K562 (cell line): ENCODE measurements around the gene ESPN. TPM values are rescaled to one million over a fixed set of nuclear protein-coding genes. Genes with fewer than 3 reads are reported as not detected.
A peak's percentile ranks its signal among the peaks of the same experiment; 100 is the strongest.

Experiments used
- ATF6 ChIP-seq: sonication (generic); formaldehyde crosslinking; IDR thresholded peaks from 2 replicates; pipeline ENCODE4 v1.4.0; 2020; ENCODE audit warnings: mild to moderate bottlenecking, missing genetic modification reagents
- CBX2 ChIP-seq: fragments of 200-600 bp; sonication (generic); IDR thresholded peaks from one replicate; pipeline ENCODE4 v1.6.1; 2012; ENCODE audit warnings: mild to moderate bottlenecking, low read length, inconsistent platforms; ENCODE audit not compliant: insufficient read depth, poor library complexity, severe bottlenecking
- CGGBP1 ChIP-seq: fragments of 250-450 bp; sonication (Bioruptor Pico); IDR thresholded peaks from 2 replicates; pipeline ENCODE4 v1.9.0; 2021; ENCODE audit warnings: mild to moderate bottlenecking
- CUX1 ChIP-seq: fragments of 200-800 bp; sonication (Bioruptor generic); IDR thresholded peaks from 2 replicates; pipeline ENCODE4 v1.6.1; 2016; ENCODE audit warnings: missing genetic modification characterization, missing compliant biosample characterization
- FIP1L1 ChIP-seq: fragments of 200-400 bp; formaldehyde crosslinking; IDR thresholded peaks from 2 replicates; pipeline ENCODE4 v1.6.1; 2018; ENCODE audit warnings: mild to moderate bottlenecking, low read depth, low read length; ENCODE audit not compliant: poor library complexity, severe bottlenecking
- SNRNP70 ChIP-seq: fragments of 200-400 bp; formaldehyde crosslinking; optimal IDR thresholded peaks from 2 replicates; pipeline ENCODE3; 2017; ENCODE audit warnings: low read depth, low read length
- TSC22D4 ChIP-seq: fragments of 450-650 bp; IDR thresholded peaks from 2 replicates; pipeline ENCODE4 v1.6.1; 2016; ENCODE audit warnings: missing genetic modification characterization, missing biosample characterization, control low read depth
- ZBTB33 ChIP-seq: sonication (generic); formaldehyde crosslinking; IDR thresholded peaks from 2 replicates; pipeline ENCODE4 v1.8.1; 2023; ENCODE audit warnings: mild to moderate bottlenecking, missing genetic modification reagents
- ZBTB7A ChIP-seq: IDR thresholded peaks from 2 replicates; pipeline ENCODE4 v1.6.1; 2011; ENCODE audit warnings: low read depth, mild to moderate bottlenecking, low read length, moderate library complexity, borderline replicate concordance; ENCODE audit not compliant: control insufficient read depth
- ZMIZ1 ChIP-seq, 2 experiments: fragments of 150-350 bp in 1 of 2; IDR thresholded peaks; 2 replicates each; pipeline ENCODE4 v1.6.1; 2012 to 2016; ENCODE audit warnings: low read depth in 2 of 2, low read length in 2 of 2, mild to moderate bottlenecking in 1 of 2, moderate library complexity in 1 of 2
- ZNF224 ChIP-seq: sonication (generic); formaldehyde crosslinking; IDR thresholded peaks from 2 replicates; pipeline ENCODE4 v1.8.0; 2022; ENCODE audit warnings: mild to moderate bottlenecking, missing genetic modification reagents
- polyA plus RNA-seq, 8 experiments: library from polyadenylated mRNA; depleted of rRNA in 4 of 8; stranded (reverse) in 5 of 8; unstranded in 3 of 8; fragments of >200 nt; fragmentation: Nextera tagmentation in 2 of 8; fragmentation: Illumina TruSeq in 1 of 8; extraction: Ambion mirVana in 2 of 8; extraction: Trizol in 1 of 8; gene quantifications; 2 replicates each; pipeline versions ENCODE4 v1.2.1 to v1.2.3, GENCODE V29; 2011 to 2014; ENCODE audit warnings: inconsistent platforms in 1 of 8, missing spikeins in 1 of 8
- total RNA-seq, 7 experiments: library from RNA; depleted of rRNA in 6 of 7; stranded (reverse); fragments of >200 nt in 6 of 7; fragmentation: Illumina TruSeq in 2 of 7; extraction: Trizol in 2 of 7; gene quantifications; 2 replicates each; pipeline versions ENCODE4 v1.2.1 to v1.2.3, GENCODE V29; 2011 to 2021; ENCODE audit warnings: low replicate concordance in 1 of 7

The ESPN gene
- total and polyA plus RNA-seq, 9 of the 15 experiments (the other 6 are each of a cell fraction or from before 2014, with no cell fraction given), result 0.07 to 1.2 (median 0.45) TPM; not detected in 3

DNA sequence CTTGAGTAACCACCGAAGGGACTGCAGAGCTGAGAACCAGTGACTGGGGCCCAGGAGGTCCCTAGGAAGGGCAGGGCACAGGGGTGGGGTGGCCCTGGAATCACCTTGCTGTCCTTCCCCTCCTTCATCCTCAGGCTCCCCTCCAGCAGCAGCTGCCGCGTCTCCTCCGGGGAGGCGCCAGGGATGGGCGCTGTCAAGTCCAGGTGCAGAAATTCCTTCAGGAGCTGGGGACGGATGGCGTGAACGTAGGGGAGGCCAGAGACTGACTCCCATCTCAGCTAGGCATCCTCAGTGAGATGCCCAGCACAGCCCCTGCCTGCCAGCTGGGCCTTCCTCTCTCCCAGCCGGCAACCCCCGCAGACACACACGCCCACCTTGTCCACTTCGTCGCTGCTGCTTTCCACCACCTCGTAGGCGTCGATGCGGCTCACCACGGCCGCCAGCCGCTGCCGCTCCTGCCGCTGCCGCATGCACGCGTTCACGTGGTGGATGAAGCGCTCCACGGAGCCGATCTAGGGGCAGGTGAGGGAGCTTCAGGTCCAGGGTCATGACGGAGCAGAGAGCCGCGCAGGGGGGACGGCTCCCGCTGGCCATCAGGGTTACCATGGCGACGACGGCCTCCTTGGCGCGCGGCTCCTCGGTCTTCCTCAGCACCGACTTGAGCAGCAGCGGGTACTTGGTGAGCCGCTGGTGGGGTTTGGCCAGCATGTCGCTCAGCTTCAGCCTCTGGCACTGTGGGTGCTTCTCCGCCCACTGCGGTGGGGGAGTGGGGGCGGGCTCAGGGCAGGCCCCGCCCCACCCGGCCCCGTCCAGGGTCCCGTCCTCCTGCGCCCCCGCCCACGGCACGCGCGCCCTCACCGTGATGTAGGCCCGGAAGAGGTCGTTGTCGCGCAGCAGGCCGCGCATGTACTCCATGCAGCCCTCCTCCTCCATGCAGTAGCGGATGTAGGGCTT is 45.8 kb downstream of the ESPN start (continued):
- TF ChIP-seq CUX1, result no peak
- TF ChIP-seq CGGBP1, result no peak
- TF ChIP-seq ZBTB33, result peak; percentile 94
- TF ChIP-seq CBX2, result no peak
- TF ChIP-seq ZBTB7A, result peak; percentile 27; the same call in 1 of the 2 replicates
- TF ChIP-seq ZNF224, result no peak
- no peak for TF ChIP-seq ZMIZ1 (IDR thresholded peaks at IDR 0.05; ENCODE audit: low read depth in 2 of 2, low read length in 2 of 2)
- 0 out of 2 replicates have a peak, but pooled peaks have one; percentile 13 for TF ChIP-seq ATF6 (CRISPR knock-in tag)
- TF ChIP-seq FIP1L1, result peak; percentile 59
- TF ChIP-seq SNRNP70, result no peak
- TF ChIP-seq TSC22D4 (tag), result no peak
